Measurements from ENCODE around the gene EIF2B5. TPM values are rescaled to one million over a fixed set of nuclear protein-coding genes. Genes with fewer than 3 reads are reported as not detected.

The EIF2B5 gene
- total and polyA plus RNA-seq, 9 of the 15 experiments (the other 6 are each of a cell fraction or from before 2014, with no cell fraction given), result 19.1 to 92.4 (median 74.0) TPM

- 0 out of 2 replicates have a peak, but pooled peaks have one; percentile 32 for TF ChIP-seq GMEB1 (CRISPR knock-in tag; IDR thresholded peaks at IDR 0.05)
- peak; percentile 62; the same call in 1 of the 2 replicates for TF ChIP-seq PHF8 (IDR thresholded peaks at IDR 0.05; ENCODE audit: borderline replicate concordance, low read length)
- no peak for TF ChIP-seq BHLHE40 (IDR thresholded peaks at IDR 0.05; ENCODE audit: low read length)
- TF ChIP-seq MYNN (IDR thresholded peaks at IDR 0.05), result no peak
- no peak for TF ChIP-seq MYNN (CRISPR knock-in tag; IDR thresholded peaks at IDR 0.05)
- no peak for TF ChIP-seq EP300 (IDR thresholded peaks at IDR 0.05; ENCODE audit: low read length)
- 0 out of 2 replicates have a peak, but pooled peaks have one; percentile 18 for TF ChIP-seq THAP12 (CRISPR knock-in tag; IDR thresholded peaks at IDR 0.05)
- TF ChIP-seq MNT (conservative IDR thresholded peaks at IDR 0.05), result 0 out of 4 replicates have a peak, but pooled peaks of 1 of the 2 experiments have one; percentile 20
- TF ChIP-seq ZBTB11 (CRISPR knock-in tag; IDR thresholded peaks at IDR 0.05), result peak in 1 of 3 experiments; percentile 86; a peak in 2 of 6 replicates
- no peak for TF ChIP-seq ATF4 (CRISPR knock-in tag; IDR thresholded peaks at IDR 0.05)
- TF ChIP-seq FOXP1 (CRISPR knock-in tag; IDR thresholded peaks at IDR 0.05), result no peak
- no peak for TF ChIP-seq SIRT6 (IDR thresholded peaks at IDR 0.05; ENCODE audit: low read depth, low read length)
- TF ChIP-seq ZNF3 (CRISPR knock-in tag; IDR thresholded peaks at IDR 0.05), result no peak
- TF ChIP-seq, protein P1, sequence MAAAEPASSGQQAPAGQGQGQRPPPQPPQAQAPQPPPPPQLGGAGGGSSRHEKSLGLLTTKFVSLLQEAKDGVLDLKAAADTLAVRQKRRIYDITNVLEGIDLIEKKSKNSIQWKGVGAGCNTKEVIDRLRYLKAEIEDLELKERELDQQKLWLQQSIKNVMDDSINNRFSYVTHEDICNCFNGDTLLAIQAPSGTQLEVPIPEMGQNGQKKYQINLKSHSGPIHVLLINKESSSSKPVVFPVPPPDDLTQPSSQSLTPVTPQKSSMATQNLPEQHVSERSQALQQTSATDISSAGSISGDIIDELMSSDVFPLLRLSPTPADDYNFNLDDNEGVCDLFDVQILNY (CRISPR knock-in tag; IDR thresholded peaks at IDR 0.05), result no peak
- TF ChIP-seq ZNF696 (CRISPR knock-in tag; conservative IDR thresholded peaks at IDR 0.05), result no peak
Measured at GRCh38 chr3:184154885-184155643, 19.9 kb downstream of the EIF2B5 start, which contains the start of gene DVL3 (continued).
